ENCODE measurements around the gene GOLPH3.

DNA sequence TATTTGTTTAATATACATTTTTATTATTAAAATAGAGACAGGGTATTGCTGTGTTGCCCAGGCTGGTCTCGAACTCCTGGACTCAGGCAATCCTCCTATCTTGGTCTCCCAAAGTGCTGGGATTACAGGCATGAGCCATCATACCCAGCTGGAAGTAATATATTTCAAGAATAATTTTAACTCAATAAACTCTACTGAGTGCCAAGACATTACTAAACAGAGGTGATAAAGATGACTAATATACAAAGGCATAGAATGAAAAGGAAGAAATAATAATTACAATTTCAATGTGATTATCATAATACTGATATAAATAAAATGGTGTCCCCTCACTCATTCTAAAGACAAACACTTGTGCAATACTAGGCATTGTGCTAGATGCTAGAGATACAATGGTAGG, 13.9 kb downstream of the GOLPH3 start:
- TF ChIP-seq, protein P1, sequence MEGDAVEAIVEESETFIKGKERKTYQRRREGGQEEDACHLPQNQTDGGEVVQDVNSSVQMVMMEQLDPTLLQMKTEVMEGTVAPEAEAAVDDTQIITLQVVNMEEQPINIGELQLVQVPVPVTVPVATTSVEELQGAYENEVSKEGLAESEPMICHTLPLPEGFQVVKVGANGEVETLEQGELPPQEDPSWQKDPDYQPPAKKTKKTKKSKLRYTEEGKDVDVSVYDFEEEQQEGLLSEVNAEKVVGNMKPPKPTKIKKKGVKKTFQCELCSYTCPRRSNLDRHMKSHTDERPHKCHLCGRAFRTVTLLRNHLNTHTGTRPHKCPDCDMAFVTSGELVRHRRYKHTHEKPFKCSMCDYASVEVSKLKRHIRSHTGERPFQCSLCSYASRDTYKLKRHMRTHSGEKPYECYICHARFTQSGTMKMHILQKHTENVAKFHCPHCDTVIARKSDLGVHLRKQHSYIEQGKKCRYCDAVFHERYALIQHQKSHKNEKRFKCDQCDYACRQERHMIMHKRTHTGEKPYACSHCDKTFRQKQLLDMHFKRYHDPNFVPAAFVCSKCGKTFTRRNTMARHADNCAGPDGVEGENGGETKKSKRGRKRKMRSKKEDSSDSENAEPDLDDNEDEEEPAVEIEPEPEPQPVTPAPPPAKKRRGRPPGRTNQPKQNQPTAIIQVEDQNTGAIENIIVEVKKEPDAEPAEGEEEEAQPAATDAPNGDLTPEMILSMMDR (conservative IDR thresholded peaks at IDR 0.05; ENCODE audit: low read depth in 2 of 2) = no peak
- TF ChIP-seq CREB1 (CRISPR knock-in tag; IDR thresholded peaks at IDR 0.05; ENCODE audit: low read depth) = no peak
- TF ChIP-seq POLR2AphosphoS5 (IDR thresholded peaks at IDR 0.05; ENCODE audit: low read depth) = no peak
- TF ChIP-seq EZH2 (IDR thresholded peaks at IDR 0.05; ENCODE audit: low read depth, unreplicated experiment) = no peak

Data from GM23338 (cell line).